ENCODE measurements around the gene TMCC3.
"Not testable (repeated sequence)": the region's sequence is repeated elsewhere in the genome, so short reads cannot be mapped to it uniquely, and the experiment has no call there.

The TMCC3 gene

DNA sequence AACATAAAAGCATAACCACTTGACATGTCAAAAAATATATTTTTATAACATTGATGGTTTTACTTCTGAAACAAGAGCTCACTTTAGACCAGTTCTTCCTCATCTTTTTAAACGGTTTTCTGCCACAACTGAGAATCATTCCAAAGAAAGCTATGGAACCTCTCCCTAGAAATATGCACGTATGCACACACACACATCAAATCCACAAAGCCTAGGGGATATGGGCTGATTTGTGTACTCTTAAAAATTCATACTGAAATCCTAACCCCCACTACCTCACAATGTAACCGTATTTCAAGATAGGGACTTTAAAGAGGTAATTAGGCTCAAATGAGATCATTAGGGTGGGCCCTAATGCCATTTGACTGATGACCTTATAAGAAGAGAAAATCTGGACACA is 19.3 kb downstream of the TMCC3 start:
- DNase-seq = no peak

DNA sequence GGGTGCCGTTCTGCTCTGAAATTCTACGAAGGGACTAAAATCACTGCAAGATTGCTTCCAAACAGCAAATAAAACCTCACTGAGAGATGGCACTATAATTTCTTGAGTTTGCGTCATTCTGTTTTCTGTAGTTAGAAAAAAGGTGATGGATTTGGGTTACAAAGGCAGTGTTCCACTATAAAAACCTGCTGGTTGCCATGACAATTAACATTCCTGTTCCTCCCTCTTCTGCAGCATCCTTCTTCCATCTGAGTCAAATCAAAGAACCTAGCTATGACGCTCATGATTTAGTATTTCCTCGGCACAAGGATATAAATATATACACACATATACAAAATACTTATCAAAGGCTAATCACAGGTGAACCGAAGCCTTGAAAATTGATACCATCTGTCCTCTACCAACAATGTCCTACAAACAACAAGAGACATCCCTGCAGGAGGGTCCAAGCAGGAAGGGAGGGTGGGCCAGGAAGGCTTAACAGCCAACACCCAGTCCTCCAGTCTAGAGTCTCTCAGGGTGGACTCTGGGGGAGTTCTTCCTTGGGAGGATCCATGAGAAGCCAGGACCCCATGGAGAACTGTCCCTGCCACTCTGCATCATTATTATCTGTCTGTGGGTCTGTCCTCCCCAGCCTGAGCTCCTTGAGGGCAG is 21.4 kb downstream of the TMCC3 start:
- no peak for DNase-seq

GRCh38 chr12:94628369-94628768 is 22.0 kb downstream of the TMCC3 start:
- no peak for DNase-seq

DNA sequence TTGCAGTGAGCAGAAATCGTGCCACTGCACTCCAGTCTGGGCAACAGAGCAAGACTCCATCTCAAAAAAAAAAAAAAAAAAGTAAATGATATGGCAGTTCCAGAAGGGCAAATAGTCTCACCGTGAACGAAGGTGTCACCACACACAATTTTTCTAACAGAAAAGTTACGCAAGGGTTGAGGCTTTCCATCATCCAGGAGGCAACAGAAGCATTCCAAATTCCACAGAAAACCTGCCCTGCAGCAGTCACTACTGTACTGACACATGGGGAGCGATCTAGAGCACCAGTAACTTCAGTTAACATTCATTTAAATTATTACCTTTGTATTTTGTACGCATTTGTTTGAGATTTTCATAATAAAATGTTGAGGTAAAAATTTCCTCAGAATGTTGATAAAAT is 24.8 kb downstream of the TMCC3 start:
- DNase-seq = no peak

GRCh38 chr12:94623161-94623920 is 27.0 kb downstream of the TMCC3 start:
- no peak for DNase-seq

DNA sequence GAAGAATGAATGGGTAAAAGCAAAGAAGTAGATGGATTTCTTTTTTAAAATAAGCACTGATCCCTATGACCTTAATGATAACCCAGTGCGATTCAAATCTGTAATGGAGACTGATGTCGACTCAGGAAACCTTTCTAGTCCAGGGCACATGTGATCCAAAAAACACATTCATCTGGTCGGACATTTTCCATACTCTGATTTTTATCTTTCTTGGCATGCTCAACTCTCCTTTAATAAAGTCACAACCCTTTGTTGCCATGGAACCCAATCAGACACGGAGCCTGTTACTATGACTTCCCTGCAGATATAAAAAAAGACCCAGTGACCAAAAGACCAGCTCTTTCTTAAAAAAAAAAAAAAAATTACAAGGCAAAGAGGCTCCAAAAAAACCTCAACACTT is 27.9 kb downstream of the TMCC3 start:
- DNase-seq = no peak

- DNase-seq = no peak
These were observed 28.5 kb downstream of the TMCC3 start for GRCh38 chr12:94621662-94622359.

- no peak for DNase-seq
These were observed 29.7 kb downstream of the TMCC3 start for GRCh38 chr12:94620621-94621020.

GRCh38 chr12:94618995-94619695 is 31.2 kb downstream of the TMCC3 start:
- DNase-seq = no peak

- DNase-seq = no peak
These were observed 33.3 kb downstream of the TMCC3 start for GRCh38 chr12:94617101-94617500.

DNA sequence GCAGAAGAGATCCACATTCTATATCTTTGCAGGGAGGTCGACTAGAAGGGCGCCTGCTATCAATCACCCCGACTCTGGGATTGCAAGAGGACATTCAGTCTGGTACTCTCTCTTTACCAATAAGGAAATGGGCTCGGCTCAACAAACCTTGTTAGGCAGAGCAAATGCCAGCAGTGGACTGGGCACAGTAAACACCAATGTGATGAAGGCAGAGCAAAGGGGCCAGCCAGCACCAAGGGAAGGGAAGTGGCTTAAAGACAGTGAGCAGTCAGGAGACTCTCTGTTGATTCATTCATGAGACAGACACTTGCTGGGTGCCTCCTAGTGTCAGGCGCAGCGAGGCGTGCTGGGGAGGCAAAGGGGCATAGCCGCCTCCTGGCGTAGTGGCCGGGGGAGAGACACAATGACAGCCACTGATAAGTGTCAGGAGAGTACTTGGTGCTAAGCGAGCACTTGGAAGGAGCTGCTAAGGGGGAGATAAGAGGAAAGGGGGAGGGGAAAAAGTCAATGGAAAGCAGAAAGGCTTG is 34.1 kb downstream of the TMCC3 start:
- DNase-seq = no peak

GRCh38 chr12:94615260-94616181 is 34.8 kb downstream of the TMCC3 start:
- peak; percentile 35 for DNase-seq

DNA sequence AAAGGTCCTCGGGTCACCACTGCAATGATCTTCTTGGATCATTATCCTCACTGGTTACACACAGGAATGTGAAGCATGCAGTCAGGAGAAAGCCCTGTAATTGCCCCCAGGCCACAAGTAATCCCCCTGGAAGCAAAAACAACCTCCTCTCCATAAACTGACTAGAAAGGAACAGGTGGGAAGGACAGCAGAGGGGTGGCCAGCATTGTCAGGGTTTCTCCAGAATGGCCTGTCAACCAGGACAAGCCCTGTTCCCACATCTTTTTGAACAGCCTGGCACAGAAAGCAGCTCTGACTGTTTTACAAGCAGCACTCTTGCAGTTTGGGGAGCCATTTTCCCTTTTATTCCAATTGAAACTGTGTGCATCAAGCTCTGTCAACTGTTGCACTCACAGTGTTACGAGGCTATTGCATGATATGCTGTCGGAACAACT is 36.1 kb downstream of the TMCC3 start:
- DNase-seq = no peak

- no peak for DNase-seq
These were observed 40.4 kb downstream of the TMCC3 start for GRCh38 chr12:94609917-94610443.

DNA sequence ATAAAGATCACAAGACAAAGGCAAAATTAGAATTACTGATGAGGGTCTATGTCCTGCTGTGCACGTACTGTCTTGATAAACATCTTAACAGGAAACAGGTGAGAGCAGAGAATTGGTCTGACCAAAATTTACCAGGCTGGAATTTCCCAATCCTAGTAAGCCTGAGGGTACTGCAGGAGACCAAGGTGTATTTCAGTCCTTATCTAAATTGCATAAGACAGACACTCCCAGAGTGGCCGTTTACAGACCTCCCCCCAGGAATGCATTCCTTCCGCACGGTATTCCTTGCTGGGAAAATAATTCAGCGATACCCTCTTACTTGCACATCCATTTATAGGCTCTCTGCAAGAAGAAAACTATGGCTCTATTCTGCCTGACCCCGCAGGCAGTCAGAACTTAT is 43.5 kb downstream of the TMCC3 start:
- DNase-seq = not testable (repeated sequence)

DNA sequence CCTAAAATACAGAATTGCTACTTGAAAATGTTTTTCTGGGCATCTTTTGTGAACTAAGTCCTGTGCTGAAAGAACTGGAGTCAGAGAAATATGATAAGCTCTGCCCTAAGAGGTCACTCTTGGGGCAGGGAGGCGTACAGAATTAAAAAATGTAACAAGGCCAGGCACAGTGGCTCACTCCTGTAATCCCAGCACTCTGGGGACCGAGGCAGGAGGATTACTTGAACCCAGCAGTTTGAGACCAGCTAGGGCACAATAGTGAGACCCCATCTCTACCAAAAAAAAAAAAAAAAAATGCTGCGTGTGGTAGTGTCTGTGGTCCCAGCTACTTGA is 46.0 kb downstream of the TMCC3 start:
- no peak for DNase-seq

GRCh38 chr12:94603434-94604365 is 46.7 kb downstream of the TMCC3 start:
- no peak for DNase-seq

- DNase-seq = no peak
These were observed 48.3 kb downstream of the TMCC3 start for GRCh38 chr12:94602024-94602423.

DNA sequence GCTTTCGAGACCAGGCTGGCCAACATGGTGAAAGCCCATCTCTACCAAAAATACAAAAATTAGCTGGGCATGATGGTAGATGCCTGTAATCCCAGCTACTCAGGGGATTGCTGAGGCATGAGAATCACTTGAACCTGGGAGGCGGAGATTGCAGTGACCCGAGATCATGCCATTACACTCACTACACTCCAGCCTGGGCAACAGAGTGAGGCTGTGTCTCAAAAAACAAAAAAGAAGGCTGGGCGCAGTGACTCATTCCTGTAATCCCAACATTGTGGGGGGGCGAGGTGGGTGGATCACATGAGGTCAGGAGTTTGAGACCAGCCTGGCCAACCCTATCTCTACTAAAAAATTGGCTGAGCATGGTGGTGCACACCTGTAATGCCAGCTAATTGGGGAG is 49.0 kb downstream of the TMCC3 start:
- not testable (repeated sequence) for DNase-seq

GRCh38 chr12:94599189-94599588 is 51.2 kb downstream of the TMCC3 start:
- no peak for DNase-seq

GRCh38 chr12:94597268-94597667 is 53.1 kb downstream of the TMCC3 start:
- DNase-seq = no peak

Data from NCI-H345 (cell line).